ENCODE data around the gene HAPSTR1.

DNA sequence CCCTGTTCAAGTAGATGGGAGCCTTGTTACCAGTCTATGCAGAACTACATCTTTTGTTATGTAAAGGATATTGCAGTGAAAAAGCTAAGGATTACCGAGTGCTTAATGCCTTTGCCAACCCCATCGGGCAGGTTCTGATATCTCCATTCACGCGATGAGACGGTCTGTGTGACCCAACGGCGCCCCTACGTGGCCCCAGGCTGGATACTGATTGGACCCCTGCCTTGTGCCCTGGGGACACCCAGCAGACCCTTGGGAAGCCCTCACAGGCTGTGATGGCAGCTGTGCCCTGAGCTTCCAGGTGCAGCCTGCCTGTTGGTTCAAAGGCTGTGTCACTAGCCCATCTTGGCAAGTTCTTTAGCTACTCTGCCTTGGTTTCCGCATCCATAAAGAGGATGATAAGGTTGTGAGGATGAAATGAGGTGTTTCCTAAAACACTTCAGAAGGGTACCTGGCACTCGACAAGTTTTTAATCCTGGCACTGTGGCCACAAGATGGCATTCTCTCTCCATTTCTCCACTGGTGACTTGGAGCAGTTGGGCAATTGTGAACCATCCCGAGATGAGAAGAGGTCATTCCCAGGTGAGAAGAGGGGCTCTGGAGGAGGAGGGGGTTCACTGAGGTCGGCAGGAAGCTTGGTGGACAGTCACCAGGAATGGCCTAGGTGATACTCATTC is 33.6 kb downstream of the HAPSTR1 start:
- TF ChIP-seq CTCF (conservative IDR thresholded peaks at IDR 0.05) (no peak), EZH2 (IDR thresholded peaks at IDR 0.05; ENCODE audit: low read depth) (no peak)

All from PC-9 (cell line).